GM12873 (cell line): ENCODE measurements around the gene IZUMO2.

ENCODE experiments used
- TF ChIP-seq, protein P1 (sequence below): IDR thresholded peaks from 2 replicates; pipeline ENCODE4 v1.5.1; 2012; ENCODE audit warnings: low read depth, mild to moderate bottlenecking, moderate library complexity, low read length, control low read depth; ENCODE audit not compliant: insufficient read depth; ENCODE audit errors: missing control alignments

IZUMO2 gene

DNA sequence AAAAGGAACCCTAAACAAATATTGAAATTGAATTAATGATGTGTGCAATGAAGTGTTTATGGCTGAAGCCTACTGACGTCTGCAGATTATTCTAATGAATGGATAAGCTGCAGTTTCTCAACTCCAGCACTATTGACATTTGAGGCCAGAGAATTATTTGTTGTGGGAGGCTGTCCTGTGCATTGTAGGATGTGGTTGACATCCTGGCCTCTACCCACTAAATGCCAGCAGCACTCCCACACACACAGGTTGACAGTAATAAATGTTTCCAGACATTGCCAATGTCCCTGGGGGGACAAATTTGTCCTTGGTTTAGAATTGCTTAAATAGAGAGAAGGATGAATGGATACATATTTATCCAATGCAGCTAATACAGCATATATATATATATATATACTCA lies 21.1 kb upstream of the IZUMO2 start:
- TF ChIP-seq, protein P1, sequence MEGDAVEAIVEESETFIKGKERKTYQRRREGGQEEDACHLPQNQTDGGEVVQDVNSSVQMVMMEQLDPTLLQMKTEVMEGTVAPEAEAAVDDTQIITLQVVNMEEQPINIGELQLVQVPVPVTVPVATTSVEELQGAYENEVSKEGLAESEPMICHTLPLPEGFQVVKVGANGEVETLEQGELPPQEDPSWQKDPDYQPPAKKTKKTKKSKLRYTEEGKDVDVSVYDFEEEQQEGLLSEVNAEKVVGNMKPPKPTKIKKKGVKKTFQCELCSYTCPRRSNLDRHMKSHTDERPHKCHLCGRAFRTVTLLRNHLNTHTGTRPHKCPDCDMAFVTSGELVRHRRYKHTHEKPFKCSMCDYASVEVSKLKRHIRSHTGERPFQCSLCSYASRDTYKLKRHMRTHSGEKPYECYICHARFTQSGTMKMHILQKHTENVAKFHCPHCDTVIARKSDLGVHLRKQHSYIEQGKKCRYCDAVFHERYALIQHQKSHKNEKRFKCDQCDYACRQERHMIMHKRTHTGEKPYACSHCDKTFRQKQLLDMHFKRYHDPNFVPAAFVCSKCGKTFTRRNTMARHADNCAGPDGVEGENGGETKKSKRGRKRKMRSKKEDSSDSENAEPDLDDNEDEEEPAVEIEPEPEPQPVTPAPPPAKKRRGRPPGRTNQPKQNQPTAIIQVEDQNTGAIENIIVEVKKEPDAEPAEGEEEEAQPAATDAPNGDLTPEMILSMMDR, result no peak

DNA sequence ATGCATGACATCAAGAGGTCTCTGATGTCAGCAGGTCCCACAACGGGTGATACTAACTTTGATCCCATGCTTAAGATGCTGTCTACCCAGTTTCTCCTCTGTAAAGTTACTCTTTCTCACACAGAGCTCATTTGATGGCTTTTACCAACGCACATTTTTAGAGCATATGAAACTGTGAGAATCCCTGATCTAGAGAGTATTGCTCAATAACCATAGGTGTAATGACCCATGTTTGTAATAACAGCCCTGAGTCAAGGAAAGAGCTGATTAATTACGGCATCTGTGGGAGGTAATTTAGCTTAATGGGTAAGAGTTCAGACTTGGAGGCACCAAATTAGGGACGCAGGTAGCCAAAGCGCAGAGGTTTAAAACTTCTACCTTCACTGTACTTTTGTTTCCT lies 18.0 kb upstream of the IZUMO2 start:
- TF ChIP-seq, protein P1, result no peak

DNA sequence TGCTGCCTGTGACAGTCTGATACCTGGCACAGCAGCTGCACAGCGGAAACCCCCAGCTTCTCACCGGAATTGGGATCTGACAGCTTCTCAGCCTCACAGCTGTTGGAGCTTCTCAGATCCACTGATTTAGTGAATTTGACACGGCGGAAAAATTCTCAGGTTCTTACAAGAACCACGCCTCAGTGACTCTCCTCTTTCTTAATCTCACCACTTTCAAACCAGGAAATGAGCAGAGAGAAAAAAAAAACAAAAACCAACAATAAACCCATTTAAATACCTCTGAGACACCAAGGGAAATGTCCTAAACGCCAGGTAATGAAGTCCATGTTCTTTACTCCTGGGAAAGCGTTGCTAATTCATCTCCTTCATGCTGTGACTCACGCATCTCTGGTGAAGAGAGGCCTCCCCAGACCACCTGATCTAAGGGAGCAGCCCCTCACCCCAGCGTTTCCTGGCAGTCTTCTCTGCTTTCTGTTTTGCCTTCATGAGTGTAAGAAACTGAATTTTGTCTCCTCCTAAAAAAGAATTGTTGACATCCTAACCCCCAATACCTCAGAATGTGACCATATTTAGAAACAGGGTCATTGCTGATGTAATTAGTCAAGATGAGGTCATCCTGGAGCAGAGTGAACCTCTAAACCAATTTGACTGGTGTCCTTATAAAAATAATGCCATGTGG lies 15.9 kb upstream of the IZUMO2 start:
- TF ChIP-seq, protein P1, result no peak

DNA sequence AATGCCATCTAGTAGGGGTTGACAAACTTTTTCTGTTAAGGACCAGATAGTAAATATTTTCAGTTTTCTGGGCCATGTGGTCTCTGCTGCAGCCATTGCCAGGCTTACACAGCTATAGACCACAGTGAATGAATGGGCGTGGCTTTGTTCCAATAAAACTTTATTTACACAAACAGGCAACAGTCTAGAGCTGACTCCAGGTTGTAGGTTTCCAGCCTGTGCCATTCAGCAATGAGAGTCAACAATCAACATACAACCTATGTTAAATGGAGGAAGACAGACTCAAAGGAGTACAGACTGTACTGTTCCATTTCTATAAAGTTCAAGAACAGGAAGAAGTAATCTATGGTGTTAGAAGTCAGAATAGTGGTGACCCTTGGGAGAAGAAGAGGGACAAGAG lies 15.2 kb upstream of the IZUMO2 start:
- TF ChIP-seq, protein P1, result no peak

DNA sequence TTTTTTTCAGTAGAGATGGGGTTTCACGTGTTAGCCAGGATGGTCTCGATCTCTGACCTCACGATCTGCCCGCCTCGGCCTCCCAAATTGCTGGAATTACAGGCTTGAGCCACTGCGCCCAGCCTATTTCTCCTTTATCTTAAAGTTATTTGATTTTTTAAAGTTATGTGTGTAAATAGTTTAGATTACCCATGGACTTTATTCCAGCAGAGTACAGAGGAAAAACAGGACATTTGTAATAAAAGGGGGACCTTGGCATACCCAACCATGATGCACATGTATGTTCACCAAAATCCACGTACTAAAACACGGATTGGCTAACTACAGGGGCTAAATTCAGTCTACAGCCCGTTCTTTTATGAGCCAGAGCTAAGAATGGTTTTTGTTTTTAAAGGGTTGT lies 13.7 kb upstream of the IZUMO2 start:
- TF ChIP-seq, protein P1, result no peak

DNA sequence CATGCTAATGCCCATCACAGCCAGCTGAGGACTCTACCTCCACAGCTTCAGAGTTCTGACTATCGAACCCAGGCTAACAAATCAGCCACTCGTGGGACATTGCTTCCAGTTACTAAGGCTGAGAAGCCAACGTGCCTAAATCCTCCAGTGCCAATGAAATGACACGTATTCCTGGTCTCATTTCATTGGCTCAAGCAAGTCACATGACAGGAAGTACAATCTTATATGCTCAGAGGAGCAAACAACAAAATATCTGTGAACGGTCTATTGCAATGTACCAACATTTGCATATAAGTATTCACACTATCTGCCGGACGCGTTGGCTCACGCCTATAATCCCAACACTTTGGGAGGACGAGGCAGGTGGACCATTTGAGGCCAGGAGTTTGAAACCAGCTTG lies 12.8 kb upstream of the IZUMO2 start:
- TF ChIP-seq, protein P1, result no peak

DNA sequence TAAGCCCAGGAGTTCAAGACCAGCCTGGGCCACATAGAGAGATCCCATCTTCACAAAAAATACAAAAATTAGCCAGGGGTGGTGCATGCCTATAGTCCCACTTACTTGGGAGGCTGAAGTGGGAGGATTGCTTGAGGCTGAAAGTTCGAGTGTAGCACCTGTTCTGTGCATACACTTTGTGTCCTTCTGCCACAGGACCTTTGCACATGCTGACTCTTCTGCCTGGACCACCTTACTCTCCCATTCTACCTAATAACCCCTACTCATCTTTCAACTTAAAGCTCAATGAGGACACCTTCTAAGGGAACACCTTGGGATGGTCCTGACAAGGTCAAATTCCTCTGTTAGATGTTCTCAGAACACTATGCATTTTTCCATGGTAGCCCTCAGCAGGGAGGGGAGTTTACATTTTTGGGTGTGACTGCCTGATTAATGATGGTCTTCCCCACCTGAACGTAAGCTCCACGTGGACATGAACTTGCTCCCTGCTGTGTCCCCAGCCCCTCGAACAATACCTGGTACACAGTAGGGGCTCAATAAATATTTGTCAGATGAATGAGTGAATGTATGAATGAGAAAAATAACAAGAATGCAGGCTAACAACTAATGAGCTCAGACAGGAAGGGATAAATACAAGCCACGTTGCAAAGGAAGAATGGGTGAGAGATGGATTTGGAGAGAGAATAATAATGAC lies 11.2 kb upstream of the IZUMO2 start:
- TF ChIP-seq, protein P1, result no peak
